Suprapubic skin (tissue), 4 donors: ENCODE results near the gene GALNT6. TPM values are rescaled to one million over a fixed set of nuclear protein-coding genes. Genes with fewer than 3 reads are reported as not detected.

ENCODE experiments used
- DNase-seq, 2 donors: peaks; one replicate each; pipeline ENCODE4 v3.0.0-alpha.2; 2019; ENCODE audit warnings: low spot score in 2 of 2
- H3K27ac ChIP-seq: fragments of 200-600 bp; sonication (generic); one replicate; pipeline ENCODE4 v1.5.1; 2019
- H3K27me3 ChIP-seq: fragments of 200-600 bp; sonication (generic); one replicate; pipeline ENCODE4 v1.5.1; 2019
- H3K36me3 ChIP-seq: fragments of 200-600 bp; sonication (generic); one replicate; pipeline ENCODE4 v1.5.1; 2019
- H3K4me1 ChIP-seq: fragments of 200-600 bp; sonication (generic); one replicate; pipeline ENCODE4 v1.5.1; 2019
- H3K4me3 ChIP-seq: fragments of 200-600 bp; sonication (generic); one replicate; pipeline ENCODE4 v1.5.1; 2019; ENCODE audit warnings: mild to moderate bottlenecking
- H3K9me3 ChIP-seq: fragments of 200-600 bp; sonication (generic); one replicate; pipeline ENCODE4 v1.5.1; 2019
- EP300 ChIP-seq: sonication (generic); formaldehyde crosslinking; IDR thresholded peaks from one replicate; pipeline ENCODE4 v1.6.1; 2017; ENCODE audit warnings: antibody characterized with exemption
- POLR2A ChIP-seq, 2 donors: fragments of 450-650 bp; IDR thresholded peaks; one replicate each; pipeline ENCODE4 v1.6.1; 2017; ENCODE audit warnings: antibody characterized with exemption in 2 of 2, mild to moderate bottlenecking in 2 of 2, moderate library complexity in 2 of 2
- POLR2AphosphoS5 ChIP-seq, 3 donors: sonication (generic); formaldehyde crosslinking; IDR thresholded peaks; one replicate each; pipeline ENCODE4 v1.6.1; 2017; ENCODE audit warnings: antibody characterized with exemption in 3 of 3
- WGBS: methylation state at CpG from one replicate; pipeline ENCODE4 v1.1.5; 2018; 5-methylcytosine and 5-hydroxymethylcytosine counted together
- total RNA-seq, 4 donors: library from RNA; depleted of rRNA; stranded (reverse); fragments of >200 nt; gene quantifications; one replicate each; pipeline ENCODE4 v1.1.0, GENCODE V29; 2016
- TF ChIP-seq, protein P1 (sequence below), 2 donors: fragments of 200-600 bp in 1 of 2; fragments of 450-650 bp in 1 of 2; sonication (generic) in 1 of 2; IDR thresholded peaks; one replicate each; pipeline ENCODE4 v1.5.1; 2016 to 2019; ENCODE audit warnings: antibody characterized with exemption in 2 of 2, mild to moderate bottlenecking in 1 of 2, moderate library complexity in 1 of 2

The GALNT6 gene
- total RNA-seq, 4 donors from 2014 or later: 2.0 to 33.8 (median 8.8) TPM

DNA sequence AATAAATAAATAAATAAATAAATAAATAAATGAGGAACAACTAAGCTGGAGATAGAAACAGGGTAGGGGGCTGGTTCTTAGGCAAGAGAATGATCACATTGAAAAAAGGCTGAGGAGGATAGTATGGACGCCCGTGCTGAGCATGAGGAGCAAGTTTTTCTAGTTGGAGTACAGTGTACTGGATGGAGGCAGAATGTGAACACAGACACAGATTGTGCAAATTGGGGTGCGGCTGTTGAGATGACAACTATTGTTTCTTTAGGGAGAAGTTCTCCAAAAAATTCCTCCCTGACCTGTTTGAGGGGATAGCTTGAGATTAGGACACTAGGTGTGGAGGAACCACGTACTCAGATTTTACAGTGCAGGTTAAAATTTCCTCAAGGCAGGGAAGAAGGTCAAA is 66.3 kb downstream of the GALNT6 start:
- H3K4me3 ChIP-seq: no peak overlapping the region
- DNase-seq: no peak
- H3K9me3 ChIP-seq: no peaks in the 10 kb centered on the region
- peak overlapping the region; percentile 62 for H3K27ac ChIP-seq
- WGBS: 72% methylated on average over 4 of the region's 4 CpGs
- peaks cover 30% of the 10 kb centered on the region for H3K4me1 ChIP-seq
- H3K36me3 ChIP-seq: no peaks in the 10 kb centered on the region
- TF ChIP-seq POLR2A (IDR thresholded peaks at IDR 0.05) (no peak), POLR2AphosphoS5 (IDR thresholded peaks at IDR 0.05) (no peak)
- no peaks in the 10 kb centered on the region for H3K27me3 ChIP-seq

DNA sequence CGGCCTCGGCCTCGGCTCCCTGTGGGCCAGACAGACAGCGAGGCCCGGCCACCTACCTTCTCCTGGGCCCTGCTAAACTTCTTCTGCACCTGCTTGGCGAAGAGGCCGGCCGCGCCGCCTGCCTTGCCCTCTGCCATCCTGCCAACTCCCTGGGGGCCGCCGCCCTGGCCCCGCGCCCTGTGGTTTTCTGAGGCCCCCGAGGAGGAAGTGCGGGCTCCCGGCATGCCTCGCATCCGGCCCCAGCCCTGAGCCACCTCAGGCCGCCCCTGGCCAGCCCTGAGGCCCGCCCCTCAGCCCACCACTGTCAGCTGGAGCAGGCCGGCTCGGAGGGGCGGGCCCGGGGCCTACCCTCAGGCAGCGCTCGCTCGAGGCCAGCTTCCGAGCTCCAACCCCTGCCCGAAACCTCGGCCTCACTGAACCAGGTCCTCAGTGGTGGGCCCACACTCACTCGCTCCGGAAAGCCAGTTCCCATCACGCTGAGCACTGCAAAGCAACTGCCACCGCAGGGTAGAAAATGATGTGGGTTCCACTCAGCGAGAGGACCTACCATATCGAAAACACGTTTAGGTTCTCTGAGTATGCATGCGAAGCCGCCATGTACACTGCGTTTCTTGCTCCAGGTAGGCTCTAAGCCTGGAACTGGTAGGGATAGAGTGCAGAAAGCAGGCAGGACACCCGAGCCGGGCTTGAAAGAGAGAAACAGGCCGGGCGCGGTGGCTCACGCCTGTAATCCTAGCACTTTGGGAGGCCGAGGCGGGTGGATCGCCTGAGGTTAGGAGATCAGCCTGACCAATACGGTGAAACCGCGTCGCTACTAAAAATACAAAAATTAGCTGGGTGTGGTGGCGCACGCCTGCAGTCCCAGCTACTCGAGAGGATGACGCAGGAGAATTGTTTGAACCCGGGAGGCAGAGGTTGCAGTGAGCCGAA is 67.0 kb downstream of the GALNT6 start, which contains the start of gene BIN2:
Gene BIN2, minus strand, starts transcription at position 209 of the 930 bp plus-strand sequence. Its CDS starts 72 bp downstream, at position 137.
- no peak for TF ChIP-seq EP300
- peak in 1 of 2 donors; percentile 12 for TF ChIP-seq POLR2A (IDR thresholded peaks at IDR 0.05)
- Histone ChIP-seq H3K4me1 (peaks cover 30% of the 10 kb centered on the region), H3K27me3 (no peaks in the 10 kb centered on the region), H3K4me3 (peak within 1 kb of the TSS; percentile 22), H3K9me3 (no peaks in the 10 kb centered on the region), H3K27ac (peak within 1 kb of the TSS; percentile 62), H3K36me3 (no peaks in the 10 kb centered on the region)
- DNase-seq: peak; percentile 70 to 81
- 93% methylated on average over 31 of the region's 60 CpGs for WGBS

DNA sequence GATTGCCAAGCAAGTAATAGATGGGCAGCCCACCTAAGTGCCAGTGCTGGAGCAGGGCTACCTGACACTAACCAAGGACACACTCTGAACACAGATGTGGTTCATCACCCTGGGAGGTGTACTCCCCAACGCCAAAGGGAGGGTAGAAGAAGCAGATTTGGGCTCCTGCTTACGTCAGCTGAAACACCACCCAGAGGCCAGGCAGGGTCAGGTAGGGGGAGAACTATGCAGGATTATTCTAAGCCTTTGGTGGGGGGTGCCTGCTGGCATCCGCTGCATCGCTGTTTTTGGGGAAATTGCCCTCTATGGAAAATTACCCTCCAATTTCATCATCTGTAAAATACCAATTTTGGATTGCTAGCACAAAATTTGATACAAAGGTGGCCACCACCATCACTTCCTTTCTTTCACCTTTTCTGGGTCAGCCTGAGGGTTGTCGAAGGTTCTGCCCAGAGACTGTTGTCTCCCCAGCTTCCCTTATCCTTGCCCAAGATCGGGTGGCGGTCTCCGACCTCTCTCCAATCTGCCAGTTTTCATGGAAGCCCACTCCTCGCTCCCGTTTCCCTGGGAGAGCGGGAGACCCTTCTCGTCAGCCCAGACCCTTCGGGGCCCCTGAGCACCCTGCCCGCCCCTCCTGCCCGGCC is 67.8 kb downstream of the GALNT6 start:
- H3K4me1 ChIP-seq: peaks cover 38% of the 10 kb centered on the region
- no peak for TF ChIP-seq POLR2A (IDR thresholded peaks at IDR 0.05)
- TF ChIP-seq, protein P1, sequence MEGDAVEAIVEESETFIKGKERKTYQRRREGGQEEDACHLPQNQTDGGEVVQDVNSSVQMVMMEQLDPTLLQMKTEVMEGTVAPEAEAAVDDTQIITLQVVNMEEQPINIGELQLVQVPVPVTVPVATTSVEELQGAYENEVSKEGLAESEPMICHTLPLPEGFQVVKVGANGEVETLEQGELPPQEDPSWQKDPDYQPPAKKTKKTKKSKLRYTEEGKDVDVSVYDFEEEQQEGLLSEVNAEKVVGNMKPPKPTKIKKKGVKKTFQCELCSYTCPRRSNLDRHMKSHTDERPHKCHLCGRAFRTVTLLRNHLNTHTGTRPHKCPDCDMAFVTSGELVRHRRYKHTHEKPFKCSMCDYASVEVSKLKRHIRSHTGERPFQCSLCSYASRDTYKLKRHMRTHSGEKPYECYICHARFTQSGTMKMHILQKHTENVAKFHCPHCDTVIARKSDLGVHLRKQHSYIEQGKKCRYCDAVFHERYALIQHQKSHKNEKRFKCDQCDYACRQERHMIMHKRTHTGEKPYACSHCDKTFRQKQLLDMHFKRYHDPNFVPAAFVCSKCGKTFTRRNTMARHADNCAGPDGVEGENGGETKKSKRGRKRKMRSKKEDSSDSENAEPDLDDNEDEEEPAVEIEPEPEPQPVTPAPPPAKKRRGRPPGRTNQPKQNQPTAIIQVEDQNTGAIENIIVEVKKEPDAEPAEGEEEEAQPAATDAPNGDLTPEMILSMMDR (IDR thresholded peaks at IDR 0.05): no peak
- TF ChIP-seq EP300: no peak
- TF ChIP-seq POLR2AphosphoS5 (IDR thresholded peaks at IDR 0.05): no peak
- WGBS: 83% methylated on average over 15 of the region's 15 CpGs
- peak overlapping the region; percentile 22 for H3K4me3 ChIP-seq
- DNase-seq: no peak
- peak overlapping the region; percentile 62 for H3K27ac ChIP-seq
- no peaks in the 10 kb centered on the region for H3K9me3 ChIP-seq
- no peaks in the 10 kb centered on the region for H3K36me3 ChIP-seq
- H3K27me3 ChIP-seq: no peaks in the 10 kb centered on the region

DNA sequence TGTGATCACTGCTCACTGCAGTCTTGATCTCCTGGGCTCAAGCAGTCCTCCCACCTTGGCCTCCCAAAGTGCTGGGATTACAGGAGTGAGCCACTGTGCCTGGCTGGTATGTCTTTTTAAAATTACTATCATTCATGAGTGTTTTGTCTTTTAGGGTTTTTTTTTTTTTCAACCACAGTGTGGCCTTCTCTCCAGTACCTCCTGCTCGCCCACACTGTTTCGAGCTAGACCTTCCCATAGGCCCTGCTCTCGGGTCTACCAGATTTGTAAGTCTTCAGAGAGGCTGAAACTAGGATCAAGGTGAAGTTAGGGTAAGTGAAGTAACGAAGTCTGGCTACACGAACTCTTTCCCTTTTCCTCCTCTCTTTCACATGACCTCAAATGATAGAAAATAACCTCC is 68.8 kb downstream of the GALNT6 start:
- 76% methylated on average over 5 of the region's 5 CpGs for WGBS

DNA sequence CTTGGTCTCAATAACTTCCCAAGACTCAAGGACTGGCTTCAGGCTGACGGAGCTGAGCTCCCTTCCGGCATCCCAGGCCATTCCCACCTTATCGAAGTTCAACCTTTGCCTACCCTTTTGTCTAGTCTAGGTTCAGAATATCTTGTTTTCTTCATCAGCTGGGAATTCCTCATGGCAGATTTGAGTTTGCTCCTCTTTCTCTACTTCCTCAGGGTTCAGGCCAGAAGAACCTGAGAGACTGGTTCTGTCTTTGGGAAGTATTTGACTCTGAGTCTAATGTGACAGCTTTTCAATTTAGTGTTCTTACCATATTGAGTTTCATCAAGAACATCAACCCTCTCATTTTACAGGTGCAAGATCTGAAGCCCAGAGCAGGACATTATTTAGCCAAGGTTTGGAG is 69.3 kb downstream of the GALNT6 start:
- Histone ChIP-seq H3K9me3 (no peaks in the 10 kb centered on the region), H3K27me3 (no peaks in the 10 kb centered on the region), H3K4me3 (no peak overlapping the region), H3K27ac (peak overlapping the region; percentile 29), H3K4me1 (peaks cover 38% of the 10 kb centered on the region), H3K36me3 (no peaks in the 10 kb centered on the region)
- TF ChIP-seq EP300: no peak
- TF ChIP-seq, protein P1 (IDR thresholded peaks at IDR 0.05): no peak
- TF ChIP-seq POLR2A (IDR thresholded peaks at IDR 0.05): no peak
- TF ChIP-seq POLR2AphosphoS5 (IDR thresholded peaks at IDR 0.05): no peak
- no peak for DNase-seq
- WGBS: 78% methylated on average over 3 of the region's 3 CpGs

More for the DNA sequence above, 68.8 kb downstream of the GALNT6 start:
- DNase-seq: no peak
- Histone ChIP-seq H3K4me1 (peaks cover 38% of the 10 kb centered on the region), H3K27me3 (no peaks in the 10 kb centered on the region), H3K9me3 (no peaks in the 10 kb centered on the region), H3K36me3 (no peaks in the 10 kb centered on the region), H3K4me3 (peak overlapping the region; percentile 7), H3K27ac (no peak overlapping the region)
- TF ChIP-seq, protein P1 (IDR thresholded peaks at IDR 0.05): no peak
- no peak for TF ChIP-seq POLR2A (IDR thresholded peaks at IDR 0.05)
- no peak for TF ChIP-seq EP300
- no peak for TF ChIP-seq POLR2AphosphoS5 (IDR thresholded peaks at IDR 0.05)
